ENCODE data around the gene CZIB. TPM values are rescaled to one million over a fixed set of nuclear protein-coding genes. Genes with fewer than 3 reads are reported as not detected.

Gene CZIB
- total RNA-seq, 2 experiments from 2014 or later = 45.4 to 48.7 TPM

- POLR2A ChIA-PET = no interaction called here
- intact Hi-C loops (cut with DNase I, micrococcal nuclease) = no loop called here
- no peaks in the 10 kb centered on the region for H3K9me3 Mint-ChIP-seq (ENCODE audit: low read depth)
- no peaks in the 10 kb centered on the region for H3K4me1 Mint-ChIP-seq
- CTCF ChIA-PET = interaction anchor here (0.6 to 1.8 kb wide), 3 partner anchors 16 to 1094 kb away, joined by 3 to 5 read pairs (median 3); no protein-coding TSS in a partner anchor
- H3K36me3 Mint-ChIP-seq (ENCODE audit: low read depth) = peaks cover 56% of the 10 kb centered on the region
- no peak overlapping the region for H3K27ac Mint-ChIP-seq
- DNase-seq (no peak), ATAC-seq (no peak)
- no peaks in the 10 kb centered on the region for H3K27me3 Mint-ChIP-seq
- no peak overlapping the region for H3K4me3 Mint-ChIP-seq
These were observed 36.3 kb upstream of the CZIB start for GRCh38 chr1:53256511-53257453.

DNA sequence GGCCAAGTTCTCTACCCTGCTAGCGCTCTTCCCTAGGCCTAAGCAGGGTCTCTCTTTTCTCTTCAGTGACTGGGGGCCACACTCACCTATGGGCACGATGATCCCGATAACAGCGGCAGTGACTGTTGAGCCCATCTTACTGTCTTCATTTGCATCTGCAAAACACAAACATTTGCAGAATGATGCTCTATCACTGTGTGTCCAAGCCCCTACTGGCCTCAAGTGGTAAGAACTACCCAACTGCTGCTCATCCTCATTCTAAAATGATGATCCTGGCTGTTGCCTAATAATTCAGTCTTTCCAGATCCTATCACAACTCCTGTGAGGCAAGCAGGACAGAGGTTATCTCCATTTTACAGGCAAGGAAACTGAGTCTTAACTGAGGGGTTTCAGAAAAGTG is 34.6 kb upstream of the CZIB start:
- ATAC-seq (no peak), DNase-seq (no peak)
- POLR2A ChIA-PET = no interaction called here
- no peaks in the 10 kb centered on the region for H3K9me3 Mint-ChIP-seq (ENCODE audit: low read depth)
- CTCF ChIA-PET = interaction anchor here (0.6 to 1.7 kb wide), 2 partner anchors 8 to 74 kb away, joined by 3 to 5 read pairs; no protein-coding TSS in a partner anchor
- H3K27ac Mint-ChIP-seq = no peak overlapping the region
- no peaks in the 10 kb centered on the region for H3K27me3 Mint-ChIP-seq
- no peak overlapping the region for H3K4me3 Mint-ChIP-seq
- H3K4me1 Mint-ChIP-seq = no peaks in the 10 kb centered on the region
- H3K36me3 Mint-ChIP-seq (ENCODE audit: low read depth) = peaks cover 61% of the 10 kb centered on the region
- intact Hi-C loops (cut with DNase I, micrococcal nuclease) = no loop called here

DNA sequence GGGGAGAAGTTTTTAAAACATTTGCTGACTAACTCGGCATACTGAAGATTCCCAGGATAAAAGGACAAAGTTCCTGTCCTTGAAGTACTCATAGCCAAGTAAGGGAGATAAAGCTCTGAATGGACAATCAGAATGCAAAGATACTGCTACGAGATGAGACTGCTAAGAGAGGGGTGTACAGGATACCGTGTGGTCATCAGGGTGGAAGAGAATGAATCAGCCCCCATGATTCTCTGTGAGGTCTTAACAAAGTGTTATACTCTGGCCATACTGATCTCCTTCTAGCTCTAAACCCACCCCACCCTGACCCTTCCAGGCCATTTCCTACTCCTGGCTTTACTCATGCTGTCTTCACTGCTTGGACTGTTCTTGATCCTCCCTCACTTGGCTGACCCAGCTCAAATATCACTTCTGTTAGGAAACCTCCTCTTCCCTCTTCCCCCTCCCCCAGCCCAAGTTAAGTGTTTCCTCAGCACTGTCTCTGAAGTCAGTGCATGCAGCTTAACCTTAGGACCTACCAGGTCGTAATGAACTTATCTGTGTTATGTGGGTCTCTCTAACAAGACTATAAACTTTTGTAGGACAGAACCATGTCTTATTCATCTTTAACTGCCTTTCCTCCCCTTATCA is 33.7 kb upstream of the CZIB start:
- Mint-ChIP-seq H3K9me3 (ENCODE audit: low read depth) (no peaks in the 10 kb centered on the region), H3K36me3 (ENCODE audit: low read depth) (peaks cover 63% of the 10 kb centered on the region), H3K4me3 (no peak overlapping the region), H3K27ac (no peak overlapping the region), H3K27me3 (no peaks in the 10 kb centered on the region), H3K4me1 (no peaks in the 10 kb centered on the region)
- ATAC-seq (no peak), DNase-seq (no peak)
- ChIA-PET CTCF (interaction anchor here (0.6 to 1.7 kb wide), 3 partner anchors 8 to 73 kb away, joined by 3 to 5 read pairs (median 3); no protein-coding TSS in a partner anchor), POLR2A (no interaction called here)
- intact Hi-C loops (cut with DNase I, micrococcal nuclease) = no loop called here

GRCh38 chr1:53250325-53250724 is 29.9 kb upstream of the CZIB start:
- no peak for DNase-seq
- H3K36me3 Mint-ChIP-seq (ENCODE audit: low read depth) = peaks cover 51% of the 10 kb centered on the region
- H3K4me3 Mint-ChIP-seq = no peak overlapping the region
- POLR2A ChIA-PET = no interaction called here
- no peak overlapping the region for H3K27ac Mint-ChIP-seq
- no peaks in the 10 kb centered on the region for H3K27me3 Mint-ChIP-seq
- no peak for ATAC-seq
- no peaks in the 10 kb centered on the region for H3K9me3 Mint-ChIP-seq (ENCODE audit: low read depth)
- intact Hi-C loops (cut with DNase I, micrococcal nuclease) = no loop called here
- CTCF ChIA-PET = interaction anchor here (0.7 kb wide), 1 partner anchor 36 kb away, joined by 3 read pairs; no protein-coding TSS in a partner anchor
- H3K4me1 Mint-ChIP-seq = no peaks in the 10 kb centered on the region

GRCh38 chr1:53249706-53250105 is 29.3 kb upstream of the CZIB start:
- ChIA-PET POLR2A (no interaction called here), CTCF (no interaction called here)
- intact Hi-C loops (cut with DNase I, micrococcal nuclease) = no loop called here
- ATAC-seq = no peak
- Mint-ChIP-seq H3K4me3 (no peak overlapping the region), H3K36me3 (ENCODE audit: low read depth) (peaks cover 45% of the 10 kb centered on the region), H3K27me3 (no peaks in the 10 kb centered on the region), H3K4me1 (no peaks in the 10 kb centered on the region), H3K27ac (no peak overlapping the region), H3K9me3 (ENCODE audit: low read depth) (no peaks in the 10 kb centered on the region)
- DNase-seq = no peak

- CTCF ChIA-PET = interaction anchor here (0.7 kb wide), 1 partner anchor 157 kb away, joined by 4 read pairs; no protein-coding TSS in a partner anchor
- H3K4me1 Mint-ChIP-seq = no peaks in the 10 kb centered on the region
- peaks cover 34% of the 10 kb centered on the region for H3K36me3 Mint-ChIP-seq (ENCODE audit: low read depth)
- no peak for ATAC-seq
- no peak overlapping the region for H3K27ac Mint-ChIP-seq
- POLR2A ChIA-PET = interaction anchor here (0.6 kb wide), 1 partner anchor 11 kb away, joined by 3 read pairs; no protein-coding TSS in a partner anchor
- H3K9me3 Mint-ChIP-seq (ENCODE audit: low read depth) = no peaks in the 10 kb centered on the region
- H3K27me3 Mint-ChIP-seq = no peaks in the 10 kb centered on the region
- intact Hi-C loops (cut with DNase I, micrococcal nuclease) = no loop called here
- no peak for DNase-seq
- H3K4me3 Mint-ChIP-seq = no peak overlapping the region
These were observed 26.1 kb upstream of the CZIB start for GRCh38 chr1:53246261-53247134.

- DNase-seq (no peak), ATAC-seq (no peak)
- H3K4me3 Mint-ChIP-seq = no peak overlapping the region
- peak overlapping the region; percentile 29 for H3K27ac Mint-ChIP-seq
- ChIA-PET CTCF (no interaction called here), POLR2A (no interaction called here)
- intact Hi-C loops (cut with DNase I, micrococcal nuclease) = no loop called here
- H3K36me3 Mint-ChIP-seq (ENCODE audit: low read depth) = peaks cover 14% of the 10 kb centered on the region
- no peaks in the 10 kb centered on the region for H3K27me3 Mint-ChIP-seq
- no peaks in the 10 kb centered on the region for H3K4me1 Mint-ChIP-seq
- H3K9me3 Mint-ChIP-seq (ENCODE audit: low read depth) = no peaks in the 10 kb centered on the region
These were observed 23.7 kb upstream of the CZIB start for GRCh38 chr1:53244141-53244540.

- CTCF ChIA-PET = no interaction called here
- peaks cover 10% of the 10 kb centered on the region for H3K36me3 Mint-ChIP-seq (ENCODE audit: low read depth)
These were observed 21.9 kb upstream of the CZIB start for GRCh38 chr1:53242381-53242780.

GRCh38 chr1:53241828-53242227 is 21.4 kb upstream of the CZIB start:
- ATAC-seq (no peak), DNase-seq (no peak)
- intact Hi-C loops (cut with DNase I, micrococcal nuclease) = no loop called here
- H3K27ac Mint-ChIP-seq = no peak overlapping the region
- no peaks in the 10 kb centered on the region for H3K27me3 Mint-ChIP-seq
- H3K9me3 Mint-ChIP-seq (ENCODE audit: low read depth) = no peaks in the 10 kb centered on the region
- H3K36me3 Mint-ChIP-seq (ENCODE audit: low read depth) = peaks cover 9% of the 10 kb centered on the region
- H3K4me3 Mint-ChIP-seq = no peak overlapping the region
- POLR2A ChIA-PET = no interaction called here
- CTCF ChIA-PET = interaction anchor here (0.5 kb wide), 1 partner anchor 483 kb away, joined by 4 read pairs; no protein-coding TSS in a partner anchor
- H3K4me1 Mint-ChIP-seq = peaks cover 14% of the 10 kb centered on the region

More at GRCh38 chr1:53242381-53242780, 21.9 kb upstream of the CZIB start:
- no peak overlapping the region for H3K27ac Mint-ChIP-seq
- H3K4me1 Mint-ChIP-seq = peaks cover 10% of the 10 kb centered on the region
- ATAC-seq (no peak), DNase-seq (no peak)
- no peaks in the 10 kb centered on the region for H3K27me3 Mint-ChIP-seq
- no peak overlapping the region for H3K4me3 Mint-ChIP-seq
- H3K9me3 Mint-ChIP-seq (ENCODE audit: low read depth) = no peaks in the 10 kb centered on the region
- intact Hi-C loops (cut with DNase I, micrococcal nuclease) = no loop called here
- POLR2A ChIA-PET = no interaction called here

GRCh38 chr1:53238197-53239155 is 18.0 kb upstream of the CZIB start, which contains the start of gene MAGOH:
Gene MAGOH (minus strand): TSS chr1:53238518. CDS start chr1:53238448, 70 bp downstream.
- DNase-seq (peak; percentile 95), ATAC-seq (peak; percentile 98)
- Mint-ChIP-seq H3K27ac (peak within 1 kb of the TSS; percentile 93), H3K9me3 (ENCODE audit: low read depth) (no peaks in the 10 kb centered on the region), H3K4me3 (peak within 1 kb of the TSS; percentile 96), H3K27me3 (no peaks in the 10 kb centered on the region), H3K36me3 (ENCODE audit: low read depth) (peaks cover 31% of the 10 kb centered on the region), H3K4me1 (peaks cover 24% of the 10 kb centered on the region)
- ChIA-PET CTCF (no interaction called here), POLR2A (no interaction called here)
- intact Hi-C loops (cut with DNase I, micrococcal nuclease) = loop anchor here (1.0 to 2.0 kb wide), 10 partner anchors 18 to 834 kb away; partner anchors contain the start of genes CPT2 (in 2 of the 2), CZIB (in 2 of the 2), NDC1 (in 1 of the 2) and ORC1 (in 1 of the 2)

All from activated CD4-positive, alpha-beta T cell treated with anti-CD3 and anti-CD28 coated beads for 36 hours (primary cell).